Hematopoietic multipotent progenitor cell treated with erythropoietin and hydrocortisone succinate and interleukin-3 and kit ligand, for 8 days (in vitro differentiated cells): ENCODE results near the gene EGFL7.
"Not testable (repeated sequence)": the region's sequence is repeated elsewhere in the genome, so short reads cannot be mapped to it uniquely, and the experiment has no call there.

Source experiments
- DNase-seq: peaks from one replicate; pipeline ENCODE4 v3.0.0-alpha.2; 2015

EGFL7 gene

DNA sequence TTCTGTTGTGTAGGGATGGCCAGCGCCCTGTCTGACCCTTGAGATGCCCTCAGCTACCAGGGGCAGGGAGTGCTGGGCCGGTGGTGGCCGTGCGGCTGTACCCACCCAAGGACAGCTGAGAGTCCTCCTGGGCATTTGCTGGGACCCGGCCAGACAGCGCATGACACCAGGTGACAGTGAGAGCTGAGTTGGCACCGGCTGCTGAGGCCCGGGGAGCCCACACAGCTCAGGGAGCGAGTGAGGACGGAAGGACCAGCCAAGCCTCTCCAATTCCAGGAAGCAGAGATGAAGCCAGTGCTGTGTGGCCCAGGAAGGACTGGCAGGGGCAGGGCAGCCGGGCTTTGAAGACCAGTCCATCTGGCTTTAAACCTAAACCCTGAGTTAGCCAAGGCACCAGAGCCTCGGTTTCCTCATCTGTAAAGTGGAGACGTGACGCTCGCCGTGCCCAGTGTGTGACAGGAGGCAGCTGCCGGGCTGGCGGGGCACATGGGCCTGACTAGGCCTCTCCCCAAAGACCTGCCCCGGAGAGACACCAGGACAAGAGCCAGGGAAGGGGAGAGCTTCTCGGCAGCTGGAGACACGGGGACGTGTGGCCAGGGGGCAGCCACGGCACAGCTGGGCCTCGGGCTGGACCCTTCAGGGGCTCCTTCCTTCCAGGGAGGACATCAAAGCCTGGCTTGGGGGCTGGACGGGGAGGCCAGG, 27.5 kb downstream of the EGFL7 start:
- no peak for DNase-seq

DNA sequence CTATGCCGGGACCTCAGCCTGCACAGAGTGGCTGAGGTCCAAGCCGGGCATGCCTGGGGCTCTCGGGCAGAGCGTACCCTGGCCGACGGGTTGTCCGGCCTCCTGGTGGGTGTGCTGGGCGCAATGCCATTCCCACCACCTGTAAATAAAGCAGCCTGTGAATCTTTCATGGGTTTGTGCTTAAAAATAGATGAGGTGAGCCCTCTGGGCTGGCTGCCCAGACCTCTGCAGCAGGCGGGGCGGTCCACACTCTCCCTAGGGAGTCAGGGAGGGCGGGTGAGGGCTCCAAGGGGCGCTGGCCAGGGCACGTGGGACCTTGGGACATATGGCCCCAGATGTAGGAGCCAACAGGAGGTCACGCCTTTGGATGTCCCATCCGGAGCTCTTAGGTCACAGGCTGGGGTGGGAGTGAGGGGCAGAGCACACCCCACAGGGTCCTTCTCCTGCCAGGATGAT, 28.1 kb downstream of the EGFL7 start:
- no peak for DNase-seq

DNA sequence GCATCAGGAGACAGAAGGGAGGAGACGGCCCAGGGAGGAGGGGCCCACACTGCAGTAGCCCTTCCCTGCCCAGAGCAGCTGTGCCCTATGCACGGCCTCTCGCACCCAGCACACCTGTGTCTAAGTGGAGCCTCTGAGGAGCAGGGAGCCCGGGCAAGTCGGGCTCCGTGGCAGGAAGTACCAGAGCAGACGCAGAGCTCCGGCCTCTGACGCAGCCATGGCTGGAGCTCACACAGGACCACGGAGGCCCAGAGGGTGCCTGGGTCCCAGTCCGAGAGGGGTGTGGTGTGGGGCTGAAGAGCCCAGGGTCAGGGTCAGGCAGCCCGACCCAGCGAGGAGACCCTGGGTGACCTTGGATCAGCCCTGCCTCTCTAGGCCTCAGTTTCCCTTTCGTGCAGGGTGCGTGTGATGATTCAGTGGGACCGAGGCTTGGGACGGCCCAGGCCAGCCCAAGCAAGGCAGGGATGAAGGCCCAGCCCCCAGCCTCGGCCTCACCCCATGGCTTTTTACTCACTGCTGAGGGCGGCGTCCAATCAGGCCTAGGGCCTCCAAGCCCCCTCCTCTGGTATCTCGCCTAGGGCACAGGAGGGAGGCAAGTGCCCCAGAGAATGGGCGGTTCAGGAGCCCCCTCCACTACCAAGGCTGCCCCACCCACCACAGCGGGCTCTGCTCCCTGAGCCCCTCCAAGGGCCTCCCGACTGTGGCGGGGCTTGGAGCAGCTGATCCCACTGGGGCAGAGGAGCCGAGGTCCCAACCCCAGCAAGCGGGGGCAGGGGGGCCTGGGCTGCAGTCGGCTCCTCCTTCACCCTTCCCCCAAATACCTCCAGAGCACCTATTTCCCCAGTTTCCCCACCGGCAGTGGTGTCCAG, 28.8 kb downstream of the EGFL7 start:
- DNase-seq = no peak

DNA sequence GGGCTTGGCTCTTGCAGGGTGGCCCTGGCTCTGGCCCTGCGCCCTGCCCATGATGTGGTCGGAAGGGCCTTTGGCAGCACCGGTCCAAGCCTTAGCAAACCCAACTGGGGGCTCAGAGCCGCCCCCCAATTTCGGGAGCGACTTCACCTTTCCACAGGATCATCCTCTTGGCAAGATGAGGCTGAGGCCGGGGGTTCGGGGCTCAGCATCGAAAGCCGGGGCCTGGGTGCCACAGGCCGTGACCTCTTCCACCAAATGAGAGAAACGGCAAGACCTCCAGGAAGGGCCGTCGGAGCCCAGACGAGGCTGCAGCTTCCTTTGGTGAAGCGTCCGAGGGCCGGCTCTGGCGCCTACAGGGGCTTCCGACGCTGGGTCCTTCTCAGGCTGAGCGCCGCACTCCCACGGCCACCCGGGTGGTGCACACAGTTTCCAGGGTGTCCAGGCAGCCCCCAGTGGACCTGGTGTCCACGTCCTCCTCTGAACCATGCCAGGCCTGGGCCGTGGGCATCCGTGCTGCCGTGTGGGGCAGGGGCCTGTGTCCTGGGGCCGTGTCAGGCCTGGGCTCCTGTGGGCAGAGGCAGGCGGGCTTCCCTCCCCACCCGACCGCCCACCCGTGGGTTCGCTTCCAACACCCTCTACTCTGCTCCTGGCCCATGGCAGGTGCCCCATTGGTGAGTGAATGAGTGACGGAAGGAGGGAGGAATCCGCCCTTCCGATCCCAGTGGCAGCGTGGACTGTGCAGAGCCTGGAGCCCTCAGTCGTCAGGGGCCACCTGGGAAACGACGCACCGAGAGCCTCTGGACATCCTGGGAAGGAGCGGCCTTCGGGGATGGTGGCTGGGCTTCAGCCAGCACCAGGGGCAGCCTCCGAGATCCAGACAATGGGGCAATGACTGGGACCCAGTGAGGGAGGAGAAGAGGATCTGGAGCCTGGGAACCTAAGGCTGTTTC, 29.7 kb downstream of the EGFL7 start:
- no peak for DNase-seq

DNA sequence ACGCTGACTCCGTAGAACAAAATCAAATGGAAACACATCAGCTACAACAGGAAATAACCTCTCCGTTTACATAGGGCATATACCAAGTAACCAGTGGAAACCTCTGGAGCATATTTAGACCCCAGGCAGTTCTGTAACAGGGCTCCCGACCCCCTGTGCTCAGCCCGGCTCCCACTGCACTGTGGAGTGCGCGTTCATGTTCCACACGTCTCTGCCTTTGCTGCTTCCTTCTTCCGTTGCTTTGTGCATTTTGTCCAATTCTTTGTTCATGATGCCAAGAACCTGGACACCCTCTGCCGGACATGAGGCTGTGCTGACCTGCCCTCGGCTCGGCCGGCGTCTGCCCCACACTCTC, 30.4 kb downstream of the EGFL7 start:
- DNase-seq = no peak

DNA sequence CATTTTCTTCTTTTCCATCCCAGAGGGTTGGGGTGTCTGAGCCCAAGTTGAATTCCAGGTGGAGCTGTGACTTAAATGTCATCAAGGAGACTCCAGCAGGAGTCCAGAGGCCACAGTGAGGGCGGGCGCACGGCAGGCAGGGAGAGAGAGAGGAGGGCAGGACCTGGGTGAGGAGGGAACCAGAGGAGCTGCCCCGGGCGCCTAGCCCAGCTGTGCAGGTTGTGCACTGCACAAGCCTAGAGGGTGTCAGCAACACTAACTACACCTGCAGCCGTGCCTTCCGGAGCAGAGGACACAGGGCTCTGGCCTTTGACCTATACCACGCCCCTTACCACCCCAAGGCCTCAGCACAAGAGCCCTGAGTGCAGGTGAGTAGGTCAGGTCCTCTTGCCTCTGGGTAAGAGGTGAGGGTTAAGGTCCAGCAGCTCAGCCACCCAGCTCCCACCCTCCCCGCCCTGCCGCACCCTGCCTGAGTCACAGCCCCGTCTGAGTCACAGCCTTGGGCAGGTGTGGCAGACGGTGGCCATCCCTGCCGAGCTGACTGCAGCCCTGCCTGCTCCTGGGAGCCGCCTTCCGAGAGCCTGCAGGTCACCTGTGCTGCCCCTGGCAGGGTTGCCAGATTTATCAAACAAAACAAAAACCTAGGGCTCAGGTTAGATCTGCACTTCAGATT, 30.9 kb downstream of the EGFL7 start:
- no peak for DNase-seq

DNA sequence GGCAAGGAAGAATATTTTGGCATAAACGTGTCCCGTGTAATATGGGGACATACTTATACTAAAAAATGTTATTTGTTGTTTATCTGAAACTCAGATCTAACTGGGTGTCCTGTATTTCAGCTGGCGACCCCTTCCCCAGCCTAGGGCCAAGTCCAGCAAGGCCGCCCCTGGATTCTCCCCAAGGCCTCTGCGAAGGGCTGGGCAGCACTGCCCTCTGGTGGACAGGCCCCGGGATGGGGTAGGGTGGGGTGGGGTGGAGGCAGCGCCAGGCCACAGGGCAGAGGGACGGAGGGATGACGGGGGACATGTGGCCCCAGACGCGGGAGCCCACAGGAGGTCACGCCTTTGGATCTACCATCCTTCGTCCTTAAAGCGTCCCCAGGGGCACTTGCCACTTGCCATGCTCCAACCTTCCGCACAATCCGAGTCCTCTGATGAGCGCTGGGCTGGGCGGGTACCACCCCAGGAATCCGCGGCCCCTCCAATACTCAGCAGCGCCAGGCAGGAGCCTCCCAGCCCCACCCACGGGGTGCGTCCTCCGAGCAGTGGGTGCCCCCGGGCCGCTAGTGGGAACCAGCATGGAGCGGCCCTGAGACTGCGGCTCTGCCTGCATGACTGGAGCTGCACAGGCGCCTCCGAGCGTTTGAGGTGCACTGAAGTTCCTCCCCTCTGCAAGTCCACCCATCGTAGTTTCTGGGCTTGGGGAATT, 31.6 kb downstream of the EGFL7 start:
- peak; percentile 55 for DNase-seq

DNA sequence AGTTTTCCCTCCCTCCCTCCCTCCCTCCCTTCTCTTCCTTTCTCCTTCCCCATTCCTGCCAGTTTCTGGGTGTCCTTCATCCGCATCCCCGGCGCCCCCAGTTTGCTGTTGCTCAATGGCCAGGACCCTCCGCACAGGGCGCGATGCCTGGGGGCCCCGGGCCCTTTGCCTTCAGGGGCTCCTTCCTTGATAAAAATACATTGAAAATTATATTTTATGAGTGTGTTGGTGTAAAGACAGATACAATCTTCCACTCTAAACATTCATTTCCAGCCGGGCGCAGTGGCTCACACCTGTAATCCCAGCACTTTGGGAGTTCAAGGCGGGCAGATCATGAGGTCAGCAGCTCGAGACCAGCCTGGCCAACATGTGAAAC, 32.1 kb downstream of the EGFL7 start:
- no peak for DNase-seq

DNA sequence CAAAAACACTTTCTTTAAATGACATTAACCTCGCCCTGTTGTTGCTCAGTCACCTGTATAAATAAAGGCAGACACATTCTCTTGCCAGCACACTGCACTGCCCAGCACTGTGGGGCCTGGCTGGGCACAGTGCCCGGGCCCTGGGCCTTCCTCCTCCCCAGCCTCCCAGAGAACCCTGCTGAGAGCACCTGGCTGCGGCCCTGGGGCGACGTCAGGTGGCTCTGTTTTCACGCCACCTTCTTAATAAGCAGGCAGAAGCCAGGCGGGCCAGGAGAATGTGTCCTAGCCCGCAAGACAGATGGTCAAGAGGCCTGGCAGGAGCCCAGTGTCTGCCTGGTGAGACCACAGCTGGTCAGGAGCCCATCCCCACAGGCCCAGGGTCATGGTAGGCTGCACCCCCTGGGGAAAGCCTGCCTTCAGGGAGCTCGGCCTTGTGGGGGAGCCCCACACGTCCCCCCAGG, 32.7 kb downstream of the EGFL7 start:
- DNase-seq = no peak

DNA sequence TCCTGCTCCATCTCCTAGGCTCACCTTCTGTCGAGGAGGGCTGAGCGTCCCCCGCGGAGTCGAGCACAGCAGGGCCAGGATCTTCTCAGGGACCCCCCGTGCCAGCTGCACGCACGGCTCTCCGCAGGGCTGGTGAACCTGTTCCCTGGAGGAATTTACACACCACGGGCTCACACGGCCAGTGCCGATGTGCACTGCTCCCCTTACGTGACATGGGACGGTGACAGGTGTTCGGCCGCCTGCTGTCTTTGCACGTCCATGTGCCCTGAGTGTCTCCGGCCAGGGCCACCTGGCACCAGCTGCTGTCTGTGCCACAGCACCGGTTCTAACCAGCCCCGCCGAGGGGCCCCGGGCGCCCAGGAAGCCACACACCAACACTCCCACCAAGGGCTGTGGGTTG, 33.2 kb downstream of the EGFL7 start:
- no peak for DNase-seq

DNA sequence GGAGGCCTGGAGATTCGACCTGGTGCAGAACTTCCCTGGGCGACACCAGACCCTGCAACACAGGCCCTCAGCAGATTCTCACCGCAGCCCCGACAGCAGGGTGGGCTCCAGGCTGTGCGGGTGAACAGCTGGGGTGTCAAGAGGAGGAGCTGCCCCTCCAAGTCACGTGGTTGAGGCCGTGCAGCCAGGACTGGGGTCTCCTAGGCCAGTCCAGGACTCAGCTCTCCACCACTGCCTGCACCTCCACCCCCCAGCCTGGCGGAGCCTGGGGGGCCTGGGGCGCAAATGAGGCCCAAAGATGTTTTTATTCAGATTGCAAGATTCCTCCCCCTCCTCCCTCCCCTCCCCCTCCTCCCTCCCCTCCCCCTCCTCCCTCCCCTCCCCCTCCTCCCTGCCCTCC, 33.8 kb downstream of the EGFL7 start:
- DNase-seq = no peak

DNA sequence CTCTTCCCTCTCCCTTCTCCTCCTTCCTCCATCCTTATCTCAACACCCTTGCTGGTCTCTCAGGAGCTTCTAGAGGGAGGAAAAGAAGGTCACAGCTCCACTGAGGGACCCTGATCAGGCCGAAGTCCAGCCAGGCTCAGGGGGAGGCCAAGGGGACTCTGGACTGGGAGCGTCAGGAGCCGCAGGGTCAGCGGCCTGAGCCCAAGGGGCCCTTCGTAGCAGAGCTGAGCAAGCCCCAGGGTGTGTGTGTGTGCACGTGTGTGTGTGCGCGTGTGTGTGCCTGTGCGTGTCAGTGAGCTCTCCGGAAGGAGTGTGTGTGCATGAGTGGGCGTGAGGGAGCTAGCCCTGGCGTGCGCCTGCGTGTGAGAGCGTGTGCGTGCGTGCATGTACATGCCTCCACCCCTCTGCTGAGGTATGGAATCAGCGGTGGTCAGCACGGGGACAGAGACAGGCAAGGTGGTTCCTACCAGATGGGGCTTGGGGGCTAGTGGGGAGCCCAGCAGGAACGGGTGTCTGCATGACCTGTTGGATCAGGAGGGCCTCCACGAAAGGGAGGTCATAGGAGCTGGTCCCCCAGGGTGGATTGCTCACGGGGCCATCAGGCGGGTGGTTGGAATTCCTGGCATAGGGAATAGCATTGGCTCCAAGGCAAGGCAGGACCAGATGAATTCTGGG, 34.6 kb downstream of the EGFL7 start:
- DNase-seq = no peak

DNA sequence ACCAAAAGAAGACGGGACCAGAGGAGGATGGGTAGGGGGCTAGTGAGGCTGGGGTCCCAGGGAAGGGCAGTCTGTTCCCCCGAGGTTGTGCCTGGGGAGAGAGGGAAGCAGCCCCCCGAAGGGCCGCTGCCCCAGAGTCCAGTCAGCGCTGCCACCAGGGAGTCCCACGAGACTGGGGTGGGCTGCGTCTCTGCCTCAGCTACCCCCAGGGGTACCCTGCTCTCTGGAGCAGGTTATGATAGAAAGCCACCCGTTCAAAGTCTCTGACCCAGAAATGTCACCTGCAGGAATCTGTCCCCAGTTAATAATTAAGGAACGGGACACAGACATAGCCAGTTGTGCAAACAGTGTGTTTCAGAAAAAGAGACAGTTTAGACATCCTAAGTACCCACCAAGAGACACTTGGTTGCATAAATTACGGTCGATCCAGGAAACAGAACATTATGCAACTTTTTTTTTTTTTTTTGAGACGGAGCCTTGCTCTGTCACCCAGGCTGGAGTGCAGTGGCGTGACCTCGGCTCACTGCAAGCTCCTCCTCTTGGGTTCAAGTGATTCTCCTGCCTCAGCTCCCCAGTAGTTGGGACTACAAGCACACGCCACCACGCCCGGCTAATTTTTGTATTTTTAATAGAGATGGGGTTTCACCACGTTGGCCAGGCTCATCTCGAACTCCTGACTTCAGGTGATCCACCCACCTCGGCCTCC, 35.3 kb downstream of the EGFL7 start:
- no peak for DNase-seq

DNA sequence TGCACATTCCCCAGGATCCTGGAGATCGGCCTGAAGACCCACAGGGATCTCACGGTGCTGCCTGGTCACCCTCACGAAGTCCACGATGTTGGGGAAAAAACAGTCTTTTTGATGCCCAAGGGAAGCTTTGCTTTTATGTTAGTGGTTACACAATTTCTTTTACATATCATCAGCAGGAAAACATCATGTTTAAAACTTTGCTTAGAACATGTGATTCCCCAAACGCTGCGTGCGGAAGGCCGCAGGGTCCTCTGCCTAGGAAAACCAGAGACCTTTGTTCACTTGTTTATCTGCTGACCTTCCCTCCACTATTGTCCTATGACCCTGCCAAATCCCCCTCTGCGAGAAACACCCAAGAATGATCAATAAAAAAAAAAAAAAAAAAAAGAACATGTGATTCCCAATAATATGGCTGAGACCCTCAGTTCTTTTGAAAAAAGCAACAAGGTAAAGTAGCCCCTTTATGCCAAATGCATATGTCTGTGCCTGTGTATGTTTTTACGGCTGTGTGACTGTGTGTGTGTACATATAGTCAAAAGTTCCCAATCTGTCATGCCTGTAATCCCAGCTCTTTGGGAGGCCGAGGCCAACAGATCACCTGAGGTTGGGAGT, 36.0 kb downstream of the EGFL7 start:
- DNase-seq = no peak

DNA sequence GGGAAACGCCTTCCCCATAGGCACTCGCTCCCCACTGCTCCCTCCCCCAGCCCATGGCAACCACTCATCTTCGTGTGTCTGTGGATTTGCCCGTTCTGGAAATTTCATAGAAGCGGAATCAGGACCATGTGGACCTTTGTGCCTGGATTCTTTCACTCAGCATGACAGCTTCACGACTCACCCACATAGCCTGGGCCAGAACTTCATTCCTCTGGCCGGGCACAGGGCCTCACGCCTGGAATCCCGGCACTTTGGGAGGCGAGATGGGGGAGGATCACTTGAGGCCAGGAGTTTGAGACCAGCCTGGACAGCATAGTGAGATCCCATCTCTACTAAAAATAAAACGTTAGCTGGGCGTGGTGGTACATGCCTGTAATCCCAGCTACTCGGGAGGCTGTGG, 37.6 kb downstream of the EGFL7 start:
- DNase-seq = no peak

DNA sequence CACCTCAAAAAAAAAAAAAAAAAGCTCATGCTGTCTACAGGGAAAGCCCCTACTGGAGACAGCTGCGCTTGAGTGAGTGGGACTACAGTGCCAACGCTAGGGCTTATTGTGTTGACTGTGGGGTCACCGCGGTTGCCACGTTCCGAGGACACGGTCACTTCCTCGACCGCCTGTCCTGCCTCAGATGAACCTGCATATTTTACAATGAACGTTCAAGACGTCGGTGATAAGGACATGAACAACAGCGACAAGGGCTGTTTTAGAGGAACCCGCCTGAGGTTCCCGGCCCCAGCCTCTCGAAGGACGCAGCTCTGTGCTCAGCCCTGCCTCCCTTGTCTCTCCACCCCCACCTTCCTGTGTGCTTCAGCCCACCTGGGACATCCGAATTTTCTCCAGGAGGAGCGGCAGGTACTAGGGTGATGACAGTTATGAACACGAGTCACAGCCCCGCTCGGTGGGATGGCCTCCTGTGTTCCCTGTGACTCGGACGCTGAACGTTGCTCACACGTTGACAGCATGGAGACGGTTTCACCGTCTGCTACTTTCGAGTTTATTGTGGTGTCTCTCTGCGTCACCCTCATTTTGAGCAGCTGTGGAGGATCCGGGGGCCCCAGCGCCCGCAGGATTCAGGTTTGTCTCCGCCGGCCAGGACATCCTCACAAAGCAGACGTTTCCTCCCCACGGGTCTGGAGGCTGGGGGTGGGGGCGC, 38.4 kb downstream of the EGFL7 start:
- peak; percentile 17 for DNase-seq

DNA sequence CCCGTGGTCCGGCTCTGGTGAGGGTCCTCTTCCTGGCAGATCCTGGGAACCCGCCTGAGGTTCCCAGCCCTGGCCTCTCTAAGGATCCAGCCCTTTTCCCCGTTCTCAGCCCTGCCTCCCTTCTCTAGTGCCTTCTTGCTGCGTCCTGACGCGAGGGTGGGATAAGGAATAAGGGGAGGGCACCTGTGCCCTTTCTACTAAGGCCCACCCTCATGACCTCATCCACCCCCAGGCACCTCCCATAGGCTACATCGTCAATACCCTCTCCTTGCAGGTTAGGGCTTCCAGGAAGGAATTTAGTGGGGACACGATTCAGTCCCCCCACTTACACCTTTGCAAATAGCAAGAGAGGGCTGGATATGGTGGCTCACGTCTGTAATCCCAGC, 38.9 kb downstream of the EGFL7 start:
- no peak for DNase-seq

DNA sequence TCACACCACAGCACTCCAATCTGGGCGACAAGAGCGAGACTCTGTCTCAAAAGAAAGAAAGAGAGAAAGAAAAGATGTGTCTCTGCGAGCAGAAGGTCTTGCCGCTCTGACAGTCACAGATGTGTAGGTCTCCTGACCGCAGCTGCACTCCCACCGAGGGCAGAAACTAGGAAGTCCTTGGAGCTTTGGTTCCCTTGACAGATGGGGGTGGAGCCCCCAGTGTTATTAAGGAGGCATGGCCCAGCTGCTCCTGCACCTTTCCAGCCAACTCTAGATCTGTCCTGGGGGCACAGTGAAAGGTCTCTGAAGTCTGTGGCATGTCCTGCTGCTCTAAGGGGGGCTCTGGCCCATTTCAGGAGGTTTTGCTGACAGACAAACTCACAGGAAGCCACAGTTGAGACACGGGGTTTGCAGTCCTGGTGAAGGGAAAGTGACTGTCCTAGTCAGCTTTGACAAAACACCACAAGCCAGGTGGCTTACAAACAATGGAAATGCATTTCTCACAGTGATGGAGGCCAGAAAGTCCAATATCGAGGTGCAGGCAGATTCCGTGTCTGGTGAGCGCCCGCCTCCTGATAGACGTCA, 40.7 kb downstream of the EGFL7 start:
- no peak for DNase-seq

DNA sequence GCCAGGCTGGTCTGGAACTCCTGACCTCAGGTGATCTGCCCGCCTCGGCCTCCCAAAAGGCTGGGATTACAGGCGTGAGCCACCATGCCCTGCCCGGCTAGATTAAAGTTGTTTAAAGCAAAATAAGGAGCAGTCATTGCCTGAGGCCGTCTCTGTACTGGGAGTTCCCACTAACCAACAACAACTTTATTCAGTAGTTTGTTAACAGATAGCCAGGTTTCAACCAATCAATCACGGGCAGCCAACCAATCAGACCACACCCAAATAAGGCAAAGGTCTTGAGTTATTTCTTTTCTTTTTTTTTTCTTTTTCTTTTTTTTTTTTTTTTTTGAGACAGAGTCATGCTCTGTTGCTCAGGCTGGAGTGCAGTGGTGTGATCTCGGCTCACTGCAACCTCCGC, 42.0 kb downstream of the EGFL7 start:
- not testable (repeated sequence) for DNase-seq
